K562 (cell line): ENCODE data around the gene SLC4A9. TPM values are rescaled to one million over a fixed set of nuclear protein-coding genes. Genes with fewer than 3 reads are reported as not detected.

Experiments used
- ATF7 ChIP-seq: fragments of 450-650 bp; IDR thresholded peaks from 2 replicates; pipeline ENCODE4 v1.7.1; 2014; ENCODE audit warnings: mild to moderate bottlenecking, moderate library complexity
- CREB1 ChIP-seq, 2 experiments: sonication (generic) in 1 of 2; formaldehyde crosslinking in 1 of 2; IDR thresholded peaks; 2 replicates each; pipeline versions ENCODE4 v1.6.1 to v1.8.0; 2012 to 2022; ENCODE audit warnings: inconsistent platforms in 1 of 2, mild to moderate bottlenecking in 1 of 2, missing genetic modification reagents in 1 of 2, moderate library complexity in 1 of 2
- CTBP1 ChIP-seq: fragments of 450-650 bp; IDR thresholded peaks from 2 replicates; pipeline ENCODE4 v1.6.1; 2016; ENCODE audit warnings: borderline replicate concordance
- FOXJ3 ChIP-seq: sonication (generic); formaldehyde crosslinking; IDR thresholded peaks from 2 replicates; pipeline ENCODE4 v1.4.0; 2020; ENCODE audit warnings: mild to moderate bottlenecking, missing genetic modification reagents
- GABPB1 ChIP-seq: sonication (generic); formaldehyde crosslinking; IDR thresholded peaks from 2 replicates; pipeline ENCODE4 v1.8.0; 2022; ENCODE audit warnings: mild to moderate bottlenecking, missing genetic modification reagents
- JUN ChIP-seq, 2 experiments: sonication (generic) in 1 of 2; formaldehyde crosslinking in 1 of 2; IDR thresholded peaks; 2 replicates each; pipeline versions ENCODE4 v1.6.1 to v1.8.0; 2012 to 2022; ENCODE audit warnings: borderline replicate concordance in 2 of 2, mild to moderate bottlenecking in 2 of 2, improper control_type of control experiment in 1 of 2, low read depth in 1 of 2, low read length in 1 of 2, missing genetic modification reagents in 1 of 2
- MAFK ChIP-seq: IDR thresholded peaks from 2 replicates; pipeline ENCODE4 v1.6.1; 2011; ENCODE audit warnings: low read length, improper control_type of control experiment
- MAZ ChIP-seq, 2 experiments: fragments of 450-650 bp in 1 of 2; sonication (generic) in 1 of 2; formaldehyde crosslinking; IDR thresholded peaks in 1 of 2; conservative IDR thresholded peaks in 1 of 2; 2 replicates each; pipeline versions ENCODE4 v1.4.0 to v1.5.0; 2020; ENCODE audit warnings: mild to moderate bottlenecking in 1 of 2, missing genetic modification reagents in 1 of 2
- POLR2H ChIP-seq: IDR thresholded peaks from 2 replicates; pipeline ENCODE4 v1.6.1; 2016; ENCODE audit warnings: missing genetic modification characterization, low read depth, mild to moderate bottlenecking, control low read depth, missing compliant biosample characterization, moderate library complexity
- RB1 ChIP-seq: fragments of 450-650 bp; IDR thresholded peaks from 2 replicates; pipeline ENCODE4 v1.6.1; 2017; ENCODE audit warnings: low read depth, mild to moderate bottlenecking
- RBM39 ChIP-seq: fragments of 200-400 bp; formaldehyde crosslinking; optimal IDR thresholded peaks from 2 replicates; pipeline ENCODE3; 2018; ENCODE audit warnings: low read depth, low read length
- RCOR1 ChIP-seq, 2 experiments: IDR thresholded peaks; 2 replicates each; pipeline ENCODE4 v1.6.1; 2012; ENCODE audit warnings: low read depth in 2 of 2, low read length in 2 of 2, borderline replicate concordance in 1 of 2, improper control_type of control experiment in 1 of 2
- STAG1 ChIP-seq: sonication (generic); formaldehyde crosslinking; IDR thresholded peaks from 2 replicates; pipeline ENCODE4 v1.5.0; 2020; ENCODE audit warnings: missing genetic modification reagents, borderline replicate concordance
- YY1 ChIP-seq, 3 experiments: IDR thresholded peaks; 2 replicates each; pipeline ENCODE4 v1.6.1; 2011; ENCODE audit warnings: low read length in 2 of 3, mild to moderate bottlenecking in 2 of 3, moderate library complexity in 2 of 3, borderline replicate concordance in 1 of 3, control low read depth in 1 of 3, low read depth in 1 of 3; ENCODE audit not compliant: insufficient read depth in 3 of 3, insufficient replicate concordance in 2 of 3, control insufficient read depth in 1 of 3, insufficient read length in 1 of 3; ENCODE audit errors: extremely low read depth in 1 of 3
- ZNF551 ChIP-seq: fragments of 250-450 bp; sonication (Bioruptor Pico); IDR thresholded peaks from 2 replicates; pipeline ENCODE4 v1.5.0; 2021; ENCODE audit warnings: mild to moderate bottlenecking, moderate library complexity
- ZNF696 ChIP-seq: fragments of 250-450 bp; sonication (Bioruptor Pico); conservative IDR thresholded peaks from 2 replicates; pipeline ENCODE4 v1.4.0; 2020; ENCODE audit warnings: mild to moderate bottlenecking, moderate library complexity
- ZNF830 ChIP-seq: fragments of 250-450 bp; sonication (Bioruptor Pico); IDR thresholded peaks from 2 replicates; pipeline ENCODE4 v1.5.0; 2021; ENCODE audit warnings: mild to moderate bottlenecking
- polyA plus RNA-seq, 8 experiments: library from polyadenylated mRNA; depleted of rRNA in 4 of 8; stranded (reverse) in 5 of 8; unstranded in 3 of 8; fragments of >200 nt; fragmentation: Nextera tagmentation in 2 of 8; fragmentation: Illumina TruSeq in 1 of 8; extraction: Ambion mirVana in 2 of 8; extraction: Trizol in 1 of 8; gene quantifications; 2 replicates each; pipeline versions ENCODE4 v1.2.1 to v1.2.3, GENCODE V29; 2011 to 2014; ENCODE audit warnings: inconsistent platforms in 1 of 8, missing spikeins in 1 of 8
- total RNA-seq, 7 experiments: library from RNA; depleted of rRNA in 6 of 7; stranded (reverse); fragments of >200 nt in 6 of 7; fragmentation: Illumina TruSeq in 2 of 7; extraction: Trizol in 2 of 7; gene quantifications; 2 replicates each; pipeline versions ENCODE4 v1.2.1 to v1.2.3, GENCODE V29; 2011 to 2021; ENCODE audit warnings: low replicate concordance in 1 of 7
- TF ChIP-seq, protein P1 (sequence below): sonication (generic); formaldehyde crosslinking; IDR thresholded peaks from 2 replicates; pipeline ENCODE4 v1.8.1; 2023; ENCODE audit warnings: mild to moderate bottlenecking, missing genetic modification reagents, moderate library complexity
- TF ChIP-seq, protein P2 (sequence below): fragments of 250-450 bp; sonication (Bioruptor Pico); IDR thresholded peaks from 2 replicates; pipeline ENCODE4 v1.8.0; 2021; ENCODE audit warnings: moderate library complexity, mild to moderate bottlenecking, inconsistent platforms
- TF ChIP-seq, protein P3 (sequence below), 3 experiments: IDR thresholded peaks in 2 of 3; conservative IDR thresholded peaks in 1 of 3; 2 replicates each; pipeline ENCODE4 v1.5.1; 2011 to 2012; ENCODE audit warnings: low read length in 3 of 3, mild to moderate bottlenecking in 3 of 3, control low read depth in 2 of 3, improper control_type of control experiment in 1 of 3, inconsistent platforms in 1 of 3, low read depth in 1 of 3, mixed read lengths in 1 of 3, moderate library complexity in 1 of 3; ENCODE audit not compliant: insufficient read depth in 2 of 3

SLC4A9 gene
- total and polyA plus RNA-seq, 9 of the 15 experiments (the other 6 are each of a cell fraction or from before 2014, with no cell fraction given): 0.05 to 0.13 TPM; not detected in 7

DNA sequence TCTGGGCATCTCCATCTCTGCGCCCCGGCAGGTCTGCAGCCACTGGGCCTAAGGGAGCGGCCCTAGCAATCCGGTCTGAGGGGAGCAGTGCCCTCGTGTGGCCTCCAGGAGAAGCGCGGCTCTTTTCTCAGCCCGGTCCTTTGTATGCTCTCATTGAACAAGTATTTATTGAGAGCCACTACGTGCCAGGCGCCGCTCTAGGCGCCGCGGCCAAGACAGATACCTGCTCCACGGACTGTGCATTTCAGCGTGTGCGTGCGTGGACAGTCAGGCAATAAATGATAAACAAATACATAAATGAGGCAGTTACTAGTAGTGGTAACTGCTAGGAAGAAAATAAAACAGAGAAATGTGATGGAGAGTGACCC lies 2.3 kb upstream of the SLC4A9 start (continued):
- TF ChIP-seq, protein P1, sequence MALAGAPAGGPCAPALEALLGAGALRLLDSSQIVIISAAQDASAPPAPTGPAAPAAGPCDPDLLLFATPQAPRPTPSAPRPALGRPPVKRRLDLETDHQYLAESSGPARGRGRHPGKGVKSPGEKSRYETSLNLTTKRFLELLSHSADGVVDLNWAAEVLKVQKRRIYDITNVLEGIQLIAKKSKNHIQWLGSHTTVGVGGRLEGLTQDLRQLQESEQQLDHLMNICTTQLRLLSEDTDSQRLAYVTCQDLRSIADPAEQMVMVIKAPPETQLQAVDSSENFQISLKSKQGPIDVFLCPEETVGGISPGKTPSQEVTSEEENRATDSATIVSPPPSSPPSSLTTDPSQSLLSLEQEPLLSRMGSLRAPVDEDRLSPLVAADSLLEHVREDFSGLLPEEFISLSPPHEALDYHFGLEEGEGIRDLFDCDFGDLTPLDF (CRISPR knock-in tag): no peak
- TF ChIP-seq CTBP1 (peak; percentile 70), RB1 (peak; percentile 65; the same call in 1 of the 2 replicates), STAG1 (CRISPR knock-in tag) (peak; percentile 83; the same call in 1 of the 2 replicates), ZNF551 (no peak), YY1 (IDR thresholded peaks at IDR 0.05; ENCODE audit: borderline replicate concordance in 1 of 3, control insufficient read depth in 1 of 3, extremely low read depth in 1 of 3, insufficient read depth in 3 of 3, insufficient read length in 1 of 3, insufficient replicate concordance in 2 of 3, low read depth in 1 of 3, low read length in 2 of 3) (peak in 1 of 3 experiments; percentile 35), MAZ (CRISPR knock-in tag; conservative IDR thresholded peaks at IDR 0.05 in 1 of 2, IDR thresholded peaks at IDR 0.05 in 1 of 2) (0 out of 4 replicates have a peak, but pooled peaks of 1 of the 2 experiments have one; percentile 22), CREB1 (IDR thresholded peaks at IDR 0.05) (no peak), CREB1 (CRISPR knock-in tag; IDR thresholded peaks at IDR 0.05) (0 out of 2 replicates have a peak, but pooled peaks have one; percentile 31), FOXJ3 (CRISPR knock-in tag) (no peak), JUN (IDR thresholded peaks at IDR 0.05; ENCODE audit: borderline replicate concordance, low read depth, low read length) (peak; percentile 16; the same call in 1 of the 2 replicates), JUN (CRISPR knock-in tag; IDR thresholded peaks at IDR 0.05; ENCODE audit: borderline replicate concordance) (no peak), RBM39 (no peak), ATF7 (peak; percentile 53), ZNF696 (CRISPR knock-in tag) (no peak), POLR2H (tag) (no peak), MAFK (peak; percentile 12; the same call in 1 of the 2 replicates), ZNF830 (CRISPR knock-in tag) (no peak), RCOR1 (IDR thresholded peaks at IDR 0.05; ENCODE audit: borderline replicate concordance in 1 of 2, low read depth in 2 of 2, low read length in 2 of 2) (0 out of 4 replicates have a peak, but pooled peaks of 1 of the 2 experiments have one; percentile 27), GABPB1 (0 out of 2 replicates have a peak, but pooled peaks have one; percentile 26)
- TF ChIP-seq, protein P2, sequence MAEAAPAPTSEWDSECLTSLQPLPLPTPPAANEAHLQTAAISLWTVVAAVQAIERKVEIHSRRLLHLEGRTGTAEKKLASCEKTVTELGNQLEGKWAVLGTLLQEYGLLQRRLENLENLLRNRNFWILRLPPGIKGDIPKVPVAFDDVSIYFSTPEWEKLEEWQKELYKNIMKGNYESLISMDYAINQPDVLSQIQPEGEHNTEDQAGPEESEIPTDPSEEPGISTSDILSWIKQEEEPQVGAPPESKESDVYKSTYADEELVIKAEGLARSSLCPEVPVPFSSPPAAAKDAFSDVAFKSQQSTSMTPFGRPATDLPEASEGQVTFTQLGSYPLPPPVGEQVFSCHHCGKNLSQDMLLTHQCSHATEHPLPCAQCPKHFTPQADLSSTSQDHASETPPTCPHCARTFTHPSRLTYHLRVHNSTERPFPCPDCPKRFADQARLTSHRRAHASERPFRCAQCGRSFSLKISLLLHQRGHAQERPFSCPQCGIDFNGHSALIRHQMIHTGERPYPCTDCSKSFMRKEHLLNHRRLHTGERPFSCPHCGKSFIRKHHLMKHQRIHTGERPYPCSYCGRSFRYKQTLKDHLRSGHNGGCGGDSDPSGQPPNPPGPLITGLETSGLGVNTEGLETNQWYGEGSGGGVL (CRISPR knock-in tag): no peak
- TF ChIP-seq, protein P3, sequence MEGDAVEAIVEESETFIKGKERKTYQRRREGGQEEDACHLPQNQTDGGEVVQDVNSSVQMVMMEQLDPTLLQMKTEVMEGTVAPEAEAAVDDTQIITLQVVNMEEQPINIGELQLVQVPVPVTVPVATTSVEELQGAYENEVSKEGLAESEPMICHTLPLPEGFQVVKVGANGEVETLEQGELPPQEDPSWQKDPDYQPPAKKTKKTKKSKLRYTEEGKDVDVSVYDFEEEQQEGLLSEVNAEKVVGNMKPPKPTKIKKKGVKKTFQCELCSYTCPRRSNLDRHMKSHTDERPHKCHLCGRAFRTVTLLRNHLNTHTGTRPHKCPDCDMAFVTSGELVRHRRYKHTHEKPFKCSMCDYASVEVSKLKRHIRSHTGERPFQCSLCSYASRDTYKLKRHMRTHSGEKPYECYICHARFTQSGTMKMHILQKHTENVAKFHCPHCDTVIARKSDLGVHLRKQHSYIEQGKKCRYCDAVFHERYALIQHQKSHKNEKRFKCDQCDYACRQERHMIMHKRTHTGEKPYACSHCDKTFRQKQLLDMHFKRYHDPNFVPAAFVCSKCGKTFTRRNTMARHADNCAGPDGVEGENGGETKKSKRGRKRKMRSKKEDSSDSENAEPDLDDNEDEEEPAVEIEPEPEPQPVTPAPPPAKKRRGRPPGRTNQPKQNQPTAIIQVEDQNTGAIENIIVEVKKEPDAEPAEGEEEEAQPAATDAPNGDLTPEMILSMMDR (IDR thresholded peaks at IDR 0.05 in 2 of 3, conservative IDR thresholded peaks at IDR 0.05 in 1 of 3; ENCODE audit: insufficient read depth in 2 of 3, low read depth in 1 of 3, low read length in 3 of 3): peak; percentile 94
